Endodermal cell (in vitro differentiated cells): ENCODE data around the gene DLX6. TPM values are rescaled to one million over a fixed set of nuclear protein-coding genes. Genes with fewer than 3 reads are reported as not detected.

Experiments used
- DNase-seq: peaks from one replicate; pipeline ENCODE4 v3.0.0-alpha.2; 2017
- H3K27ac ChIP-seq: 2 replicates; pipeline ENCODE4 v1.5.1; 2013; ENCODE audit warnings: mild to moderate bottlenecking, low read depth, low read length, moderate library complexity
- H3K27me3 ChIP-seq: 2 replicates; pipeline ENCODE4 v1.6.1; 2013; ENCODE audit warnings: mild to moderate bottlenecking, low read length, moderate library complexity; ENCODE audit not compliant: insufficient read depth, control insufficient read depth, poor library complexity, severe bottlenecking
- H3K36me3 ChIP-seq: 2 replicates; pipeline ENCODE4 v1.7.0; 2013; ENCODE audit warnings: mild to moderate bottlenecking, low read length, moderate library complexity; ENCODE audit not compliant: control insufficient read depth, insufficient read depth
- H3K4me1 ChIP-seq: one replicate; pipeline ENCODE4 v1.7.0; 2013; ENCODE audit warnings: low read length; ENCODE audit not compliant: control insufficient read depth, insufficient read depth
- H3K4me3 ChIP-seq: 2 replicates; pipeline ENCODE4 v1.5.1; 2013; ENCODE audit warnings: mild to moderate bottlenecking, low read length, moderate library complexity
- H3K9ac ChIP-seq: 2 replicates; pipeline ENCODE4 v1.6.1; 2013; ENCODE audit warnings: mild to moderate bottlenecking, low read length, moderate library complexity; ENCODE audit not compliant: poor library complexity, severe bottlenecking; ENCODE audit errors: extremely low read depth
- H3K9me3 ChIP-seq: 2 replicates; pipeline ENCODE4 v1.6.1; 2013; ENCODE audit warnings: mild to moderate bottlenecking, low read length, moderate library complexity; ENCODE audit not compliant: control insufficient read depth
- H3K27ac Mint-ChIP-seq: 2 replicates; pipeline ENCODE4 v1.8.0; 2020; ENCODE audit warnings: mixed read lengths
- H3K27me3 Mint-ChIP-seq: 2 replicates; pipeline ENCODE4 v1.8.0; 2021; ENCODE audit warnings: mild to moderate bottlenecking, mixed read lengths; ENCODE audit not compliant: insufficient read depth
- H3K36me3 Mint-ChIP-seq: 2 replicates; pipeline ENCODE4 v1.8.0; 2020; ENCODE audit warnings: low read depth, mixed read lengths
- H3K4me1 Mint-ChIP-seq: 2 replicates; pipeline ENCODE4 v1.8.0; 2020; ENCODE audit warnings: mixed read lengths
- H3K4me3 Mint-ChIP-seq: 2 replicates; pipeline ENCODE4 v1.8.0; 2020; ENCODE audit warnings: mild to moderate bottlenecking, moderate library complexity, mixed read lengths
- H3K9me3 Mint-ChIP-seq: 2 replicates; pipeline ENCODE4 v1.8.0; 2020; ENCODE audit warnings: mild to moderate bottlenecking, mixed read lengths
- WGBS, 2 experiments: methylation state at CpG; one replicate each; pipeline versions ENCODE4 v1.1.5 to v1.1.7; 2013; ENCODE audit warnings: missing lambda C conversion rate in 2 of 2, mixed read lengths in 1 of 2; ENCODE audit not compliant: insufficient coverage in 1 of 2, insufficient read length in 1 of 2; 5-methylcytosine and 5-hydroxymethylcytosine counted together
- total RNA-seq, 2 donors: library from RNA; stranded (reverse); fragmentation: NEBNext Ultra II Directional in 1 of 2; extraction: Animal tissue kit (Norgen Biotek cat#: 25700) in 1 of 2; gene quantifications; 2 replicates in 1 of 2; 3 replicates in 1 of 2; pipeline ENCODE4 v1.2.1, GENCODE V29; 2021
- TF ChIP-seq, protein P1 (sequence below): fragments of 200-600 bp; sonication (generic); conservative IDR thresholded peaks from 2 replicates; pipeline ENCODE4 v1.5.0; 2021; ENCODE audit warnings: antibody characterized with exemption, mild to moderate bottlenecking

The DLX6 gene
- total RNA-seq, 2 donors from 2014 or later, result not detected

DNA sequence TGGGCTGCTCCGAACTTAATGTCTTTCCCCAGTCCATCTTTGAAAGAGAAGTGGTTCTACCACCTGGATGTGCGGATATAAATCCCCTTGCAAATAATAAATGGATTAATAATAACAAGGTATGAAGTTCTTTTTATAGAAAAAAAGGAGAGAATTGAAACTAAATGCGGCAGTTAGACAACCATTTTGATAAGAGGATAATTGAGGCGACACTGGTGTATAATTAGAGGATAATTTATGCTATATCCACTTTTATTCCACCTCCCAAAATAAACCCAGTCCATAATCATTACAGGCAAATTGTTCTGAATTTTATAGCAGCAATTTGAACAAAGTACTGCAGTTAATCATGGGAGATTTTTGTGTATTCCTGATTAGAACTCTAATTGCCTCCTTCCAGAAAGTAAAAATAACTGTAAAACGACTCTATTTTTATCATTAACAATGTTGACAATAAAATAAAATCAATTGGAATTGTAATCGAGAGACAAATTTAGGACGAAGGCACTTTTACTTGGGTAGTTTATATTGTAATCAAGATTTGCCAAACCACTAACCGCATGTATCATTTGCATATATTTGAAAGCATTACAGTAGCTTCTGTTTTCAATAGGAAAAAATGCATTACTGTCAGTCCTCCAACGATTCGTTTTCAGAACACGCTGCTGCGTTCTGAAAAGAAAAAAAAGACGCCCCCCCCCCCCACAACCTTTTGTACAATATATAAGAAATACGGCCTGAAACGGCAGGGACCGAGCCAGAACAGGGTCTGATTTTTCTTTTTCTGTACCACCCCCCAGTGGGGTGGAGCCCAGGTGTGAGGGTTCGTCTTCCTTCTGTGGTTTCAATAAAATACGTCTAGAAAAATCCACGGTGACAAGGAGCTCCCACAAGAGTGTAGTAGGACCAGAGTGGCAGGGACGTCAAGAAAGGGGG lies 838 bp upstream of the DLX6 start:
- H3K27me3 Mint-ChIP-seq, result peaks cover 97% of the 10 kb centered on the region
- WGBS, 2 experiments, result 10 to 20% methylated on average over 1 to 16 of the region's 20 CpGs
- H3K36me3 Mint-ChIP-seq, result no peaks in the 10 kb centered on the region
- DNase-seq, result no peak
- Histone ChIP-seq H3K4me1 (no peaks in the 10 kb centered on the region), H3K9me3 (no peaks in the 10 kb centered on the region), H3K4me3 (peak overlapping the region; percentile 71), H3K9ac (no peak overlapping the region), H3K36me3 (no peaks in the 10 kb centered on the region), H3K27me3 (peaks cover 92% of the 10 kb centered on the region), H3K27ac (no peak overlapping the region)
- H3K9me3 Mint-ChIP-seq, result no peaks in the 10 kb centered on the region
- peak overlapping the region; percentile 57 for H3K4me3 Mint-ChIP-seq
- H3K27ac Mint-ChIP-seq, result no peak overlapping the region
- H3K4me1 Mint-ChIP-seq, result peaks cover 26% of the 10 kb centered on the region
- TF ChIP-seq, protein P1, sequence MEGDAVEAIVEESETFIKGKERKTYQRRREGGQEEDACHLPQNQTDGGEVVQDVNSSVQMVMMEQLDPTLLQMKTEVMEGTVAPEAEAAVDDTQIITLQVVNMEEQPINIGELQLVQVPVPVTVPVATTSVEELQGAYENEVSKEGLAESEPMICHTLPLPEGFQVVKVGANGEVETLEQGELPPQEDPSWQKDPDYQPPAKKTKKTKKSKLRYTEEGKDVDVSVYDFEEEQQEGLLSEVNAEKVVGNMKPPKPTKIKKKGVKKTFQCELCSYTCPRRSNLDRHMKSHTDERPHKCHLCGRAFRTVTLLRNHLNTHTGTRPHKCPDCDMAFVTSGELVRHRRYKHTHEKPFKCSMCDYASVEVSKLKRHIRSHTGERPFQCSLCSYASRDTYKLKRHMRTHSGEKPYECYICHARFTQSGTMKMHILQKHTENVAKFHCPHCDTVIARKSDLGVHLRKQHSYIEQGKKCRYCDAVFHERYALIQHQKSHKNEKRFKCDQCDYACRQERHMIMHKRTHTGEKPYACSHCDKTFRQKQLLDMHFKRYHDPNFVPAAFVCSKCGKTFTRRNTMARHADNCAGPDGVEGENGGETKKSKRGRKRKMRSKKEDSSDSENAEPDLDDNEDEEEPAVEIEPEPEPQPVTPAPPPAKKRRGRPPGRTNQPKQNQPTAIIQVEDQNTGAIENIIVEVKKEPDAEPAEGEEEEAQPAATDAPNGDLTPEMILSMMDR, result no peak

DNA sequence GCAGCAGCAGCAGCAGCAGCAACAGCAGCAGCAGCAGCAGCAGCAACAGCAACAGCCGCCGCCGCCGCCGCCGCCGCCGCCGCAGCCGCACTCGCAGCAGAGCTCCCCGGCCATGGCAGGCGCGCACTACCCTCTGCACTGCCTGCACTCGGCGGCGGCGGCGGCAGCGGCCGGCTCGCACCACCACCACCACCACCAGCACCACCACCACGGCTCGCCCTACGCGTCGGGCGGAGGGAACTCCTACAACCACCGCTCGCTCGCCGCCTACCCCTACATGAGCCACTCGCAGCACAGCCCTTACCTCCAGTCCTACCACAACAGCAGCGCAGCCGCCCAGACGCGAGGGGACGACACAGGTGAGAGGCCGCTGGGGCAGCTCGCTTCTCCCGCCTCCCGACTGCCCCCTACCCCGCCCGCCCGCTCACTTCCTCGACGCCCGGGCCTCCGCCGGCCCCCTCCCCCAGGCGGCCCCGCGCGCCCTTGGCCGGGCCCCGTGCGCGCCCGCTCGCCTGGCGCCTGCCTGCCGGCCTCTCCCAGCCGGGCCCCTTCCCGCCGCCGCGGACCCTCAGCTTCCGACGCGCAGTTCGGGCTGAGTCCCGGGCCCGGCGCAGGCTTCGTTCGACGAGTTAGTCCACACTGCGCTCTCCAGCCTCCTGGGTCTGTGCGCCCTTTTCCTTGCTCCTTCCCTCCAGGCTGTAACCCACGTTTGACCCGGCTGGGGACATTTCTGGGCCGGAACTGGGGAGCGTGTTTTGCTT lies 882 bp downstream of the DLX6 start:
- Histone ChIP-seq H3K36me3 (no peaks in the 10 kb centered on the region), H3K9me3 (no peaks in the 10 kb centered on the region), H3K4me1 (no peaks in the 10 kb centered on the region), H3K4me3 (peak overlapping the region; percentile 71), H3K27me3 (peaks cover 92% of the 10 kb centered on the region), H3K9ac (no peak overlapping the region), H3K27ac (no peak overlapping the region)
- Mint-ChIP-seq H3K4me3 (peak overlapping the region; percentile 57), H3K27ac (no peak overlapping the region), H3K27me3 (peaks cover 97% of the 10 kb centered on the region), H3K36me3 (no peaks in the 10 kb centered on the region), H3K4me1 (peaks cover 26% of the 10 kb centered on the region), H3K9me3 (no peaks in the 10 kb centered on the region)
- peak; percentile 90 for DNase-seq
- TF ChIP-seq, protein P1, result peak; percentile 34
- WGBS, 2 experiments, result 0% methylated on average over 15 to 83 of the region's 83 CpGs

DNA sequence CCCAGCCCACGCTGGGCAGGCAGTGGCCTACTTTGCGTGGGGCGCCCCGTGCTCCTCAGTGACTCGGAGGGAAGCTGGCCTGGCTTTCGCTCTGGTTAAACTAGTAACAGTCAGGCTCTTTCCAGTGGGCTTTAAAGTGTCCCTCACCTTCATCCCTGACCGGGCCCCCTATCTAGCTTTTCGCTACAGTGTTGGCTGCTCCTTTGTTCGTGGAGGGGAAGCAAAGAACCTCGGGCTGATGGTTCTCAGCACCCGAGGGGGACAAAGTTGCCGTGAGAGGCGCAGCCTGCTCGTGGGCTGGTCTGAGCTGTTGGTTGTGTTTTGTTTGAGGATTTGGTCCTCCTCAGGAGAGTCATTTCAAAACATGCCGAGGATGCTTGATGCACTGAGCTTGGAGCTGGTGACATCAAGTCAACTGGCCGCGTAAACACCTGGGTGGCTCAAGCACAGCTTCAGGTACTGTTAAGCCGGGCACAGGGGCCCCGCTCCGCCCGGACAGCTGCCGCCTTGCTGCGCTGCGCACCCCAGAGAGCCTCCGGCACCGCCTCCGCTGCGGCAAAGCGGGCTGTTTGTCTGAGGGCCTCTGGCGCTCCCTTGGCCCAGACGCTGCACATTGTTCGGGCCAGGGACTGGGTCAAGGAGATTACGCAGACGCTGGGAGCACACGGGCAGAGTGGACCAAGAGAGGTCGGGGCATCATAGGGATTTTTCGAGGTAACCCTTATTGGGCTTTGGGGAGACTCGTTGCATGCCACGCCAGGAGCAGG lies 1.6 kb downstream of the DLX6 start:
- Mint-ChIP-seq H3K9me3 (no peaks in the 10 kb centered on the region), H3K27ac (no peak overlapping the region), H3K27me3 (peaks cover 97% of the 10 kb centered on the region), H3K4me3 (peak overlapping the region; percentile 57), H3K36me3 (no peaks in the 10 kb centered on the region), H3K4me1 (peaks cover 20% of the 10 kb centered on the region)
- H3K4me3 ChIP-seq, result peak overlapping the region; percentile 71
- peaks cover 92% of the 10 kb centered on the region for H3K27me3 ChIP-seq
- no peaks in the 10 kb centered on the region for H3K9me3 ChIP-seq
- H3K36me3 ChIP-seq, result no peaks in the 10 kb centered on the region
- 4 to 7% methylated on average over 23 to 39 of the region's 39 CpGs for WGBS, 2 experiments
- TF ChIP-seq, protein P1, result no peak
- peak; percentile 75 for DNase-seq
- no peak overlapping the region for H3K27ac ChIP-seq
- H3K9ac ChIP-seq, result no peak overlapping the region
- no peaks in the 10 kb centered on the region for H3K4me1 ChIP-seq
